Measurements from ENCODE around the gene AGAP4.
"Not testable (repeated sequence)": the region's sequence is repeated elsewhere in the genome, so short reads cannot be mapped to it uniquely, and the experiment has no call there.

The AGAP4 gene

GRCh38 chr10:45812959-45813358 is 34.3 kb downstream of the AGAP4 start:
- H3K4me3 Mint-ChIP-seq; DNase-seq; H3K4me1 Mint-ChIP-seq (ENCODE audit: low read depth); H3K27me3 Mint-ChIP-seq; H3K27ac Mint-ChIP-seq; H3K9me3 Mint-ChIP-seq; H3K36me3 Mint-ChIP-seq (ENCODE audit: low read depth): not testable (repeated sequence)

- Mint-ChIP-seq H3K27ac (no peak overlapping the region), H3K9me3 (no peaks in the 10 kb centered on the region), H3K4me3 (no peak overlapping the region), H3K27me3 (no peaks in the 10 kb centered on the region), H3K36me3 (ENCODE audit: low read depth) (no peaks in the 10 kb centered on the region), H3K4me1 (ENCODE audit: low read depth) (no peaks in the 10 kb centered on the region)
- DNase-seq = no peak
Measured at GRCh38 chr10:45811075-45811474, 36.2 kb downstream of the AGAP4 start.

GRCh38 chr10:45809837-45810236 is 37.5 kb downstream of the AGAP4 start:
- H3K4me1 Mint-ChIP-seq (ENCODE audit: low read depth) = no peaks in the 10 kb centered on the region
- no peak for DNase-seq
- H3K27me3 Mint-ChIP-seq = no peaks in the 10 kb centered on the region
- H3K9me3 Mint-ChIP-seq = no peaks in the 10 kb centered on the region
- no peaks in the 10 kb centered on the region for H3K36me3 Mint-ChIP-seq (ENCODE audit: low read depth)
- no peak overlapping the region for H3K4me3 Mint-ChIP-seq
- no peak overlapping the region for H3K27ac Mint-ChIP-seq

GRCh38 chr10:45804996-45805395 is 42.3 kb downstream of the AGAP4 start:
- not testable (repeated sequence) for DNase-seq, H3K27ac Mint-ChIP-seq

GRCh38 chr10:45803060-45804010 is 44.0 kb downstream of the AGAP4 start:
- H3K36me3 Mint-ChIP-seq (ENCODE audit: low read depth); DNase-seq; H3K4me3 Mint-ChIP-seq; H3K27ac Mint-ChIP-seq; H3K27me3 Mint-ChIP-seq; H3K4me1 Mint-ChIP-seq (ENCODE audit: low read depth); H3K9me3 Mint-ChIP-seq: not testable (repeated sequence)

More at GRCh38 chr10:45804996-45805395, 42.3 kb downstream of the AGAP4 start:
- not testable (repeated sequence) for H3K9me3 Mint-ChIP-seq; H3K4me1 Mint-ChIP-seq (ENCODE audit: low read depth); H3K27me3 Mint-ChIP-seq; H3K4me3 Mint-ChIP-seq; H3K36me3 Mint-ChIP-seq (ENCODE audit: low read depth)

GRCh38 chr10:45794761-45795160 is 52.5 kb downstream of the AGAP4 start:
- not testable (repeated sequence) for H3K27ac Mint-ChIP-seq; DNase-seq; H3K4me1 Mint-ChIP-seq (ENCODE audit: low read depth); H3K4me3 Mint-ChIP-seq; H3K27me3 Mint-ChIP-seq; H3K9me3 Mint-ChIP-seq
- H3K36me3 Mint-ChIP-seq (ENCODE audit: low read depth) = peaks cover 48% of the 10 kb centered on the region

- H3K4me1 Mint-ChIP-seq (ENCODE audit: low read depth); DNase-seq; H3K27ac Mint-ChIP-seq; H3K27me3 Mint-ChIP-seq; H3K9me3 Mint-ChIP-seq; H3K4me3 Mint-ChIP-seq: not testable (repeated sequence)
- peaks cover 70% of the 10 kb centered on the region for H3K36me3 Mint-ChIP-seq (ENCODE audit: low read depth)
Measured at GRCh38 chr10:45790694-45791426, 56.4 kb downstream of the AGAP4 start.

- H3K27ac Mint-ChIP-seq, DNase-seq, H3K27me3 Mint-ChIP-seq: not testable (repeated sequence)
Measured at GRCh38 chr10:45789991-45790390, 57.3 kb downstream of the AGAP4 start.

GRCh38 chr10:45787212-45787741 is 60.0 kb downstream of the AGAP4 start:
- H3K4me3 Mint-ChIP-seq; H3K27ac Mint-ChIP-seq; H3K27me3 Mint-ChIP-seq; H3K9me3 Mint-ChIP-seq; H3K4me1 Mint-ChIP-seq (ENCODE audit: low read depth); DNase-seq: not testable (repeated sequence)
- peaks cover 60% of the 10 kb centered on the region for H3K36me3 Mint-ChIP-seq (ENCODE audit: low read depth)

More at GRCh38 chr10:45789991-45790390, 57.3 kb downstream of the AGAP4 start:
- H3K4me1 Mint-ChIP-seq (ENCODE audit: low read depth); H3K4me3 Mint-ChIP-seq; H3K9me3 Mint-ChIP-seq: not testable (repeated sequence)
- peaks cover 73% of the 10 kb centered on the region for H3K36me3 Mint-ChIP-seq (ENCODE audit: low read depth)

- not testable (repeated sequence) for H3K9me3 Mint-ChIP-seq; H3K27me3 Mint-ChIP-seq; H3K27ac Mint-ChIP-seq; DNase-seq; H3K4me3 Mint-ChIP-seq; H3K4me1 Mint-ChIP-seq (ENCODE audit: low read depth)
- H3K36me3 Mint-ChIP-seq (ENCODE audit: low read depth) = peaks cover 51% of the 10 kb centered on the region
Measured at GRCh38 chr10:45786217-45786616, 61.1 kb downstream of the AGAP4 start.

All from activated T-cell treated with anti-CD3 and anti-CD28 coated beads, Interleukin-2, amount 50 U/mL, for 24 hours (primary cell).